ENCODE results near the gene CYP11A1.

CYP11A1 gene

GRCh38 chr15:74332011-74332410 lies 35.4 kb downstream of the CYP11A1 start:
- DNase-seq (ENCODE audit: extremely low read depth, low read depth) = no peak
- H3K4me3 ChIP-seq (replicated peaks; ENCODE audit: low read depth, low read length) = no peak overlapping the region
- no peak for TF ChIP-seq CTCF (IDR thresholded peaks at IDR 0.05; ENCODE audit: low read depth, low read length, missing control alignments)

GRCh38 chr15:74330861-74331408 lies 36.5 kb downstream of the CYP11A1 start:
- no peak for DNase-seq (ENCODE audit: extremely low read depth, low read depth)
- no peak for TF ChIP-seq CTCF (IDR thresholded peaks at IDR 0.05; ENCODE audit: low read depth, low read length, missing control alignments)
- H3K4me3 ChIP-seq (replicated peaks; ENCODE audit: low read depth, low read length) = no peak overlapping the region

GRCh38 chr15:74328331-74329056 lies 39.0 kb downstream of the CYP11A1 start:
- no peak for DNase-seq (ENCODE audit: extremely low read depth, low read depth)
- no peak for TF ChIP-seq CTCF (IDR thresholded peaks at IDR 0.05; ENCODE audit: low read depth, low read length, missing control alignments)
- no peak overlapping the region for H3K4me3 ChIP-seq (replicated peaks; ENCODE audit: low read depth, low read length)

- no peak for DNase-seq (ENCODE audit: extremely low read depth, low read depth)
- no peak overlapping the region for H3K4me3 ChIP-seq (replicated peaks; ENCODE audit: low read depth, low read length)
- no peak for TF ChIP-seq CTCF (IDR thresholded peaks at IDR 0.05; ENCODE audit: low read depth, low read length, missing control alignments)
These were observed 39.7 kb downstream of the CYP11A1 start for GRCh38 chr15:74327756-74328155.

- DNase-seq (ENCODE audit: extremely low read depth, low read depth) = no peak
- TF ChIP-seq CTCF (IDR thresholded peaks at IDR 0.05; ENCODE audit: low read depth, low read length, missing control alignments) = no peak
- no peak overlapping the region for H3K4me3 ChIP-seq (replicated peaks; ENCODE audit: low read depth, low read length)
These were observed 40.7 kb downstream of the CYP11A1 start for GRCh38 chr15:74326746-74327145.

- H3K4me3 ChIP-seq (replicated peaks; ENCODE audit: low read depth, low read length) = no peak overlapping the region
- no peak for TF ChIP-seq CTCF (IDR thresholded peaks at IDR 0.05; ENCODE audit: low read depth, low read length, missing control alignments)
- DNase-seq (ENCODE audit: extremely low read depth, low read depth) = no peak
These were observed 42.7 kb downstream of the CYP11A1 start for GRCh38 chr15:74324714-74325113.

All from HFF-Myc (cell line).